Measurements from ENCODE around the gene TPK1.
"Not testable (repeated sequence)": the region's sequence is repeated elsewhere in the genome, so short reads cannot be mapped to it uniquely, and the experiment has no call there.

The TPK1 gene

GRCh38 chr7:144729226-144729625 lies 106.6 kb downstream of the TPK1 start:
- no peak overlapping the region for H3K27ac ChIP-seq
- TF ChIP-seq CTCF (IDR thresholded peaks at IDR 0.05), result no peak
- DNase-seq (ENCODE audit: low spot score), result no peak
- no peak overlapping the region for H3K4me3 ChIP-seq

DNA sequence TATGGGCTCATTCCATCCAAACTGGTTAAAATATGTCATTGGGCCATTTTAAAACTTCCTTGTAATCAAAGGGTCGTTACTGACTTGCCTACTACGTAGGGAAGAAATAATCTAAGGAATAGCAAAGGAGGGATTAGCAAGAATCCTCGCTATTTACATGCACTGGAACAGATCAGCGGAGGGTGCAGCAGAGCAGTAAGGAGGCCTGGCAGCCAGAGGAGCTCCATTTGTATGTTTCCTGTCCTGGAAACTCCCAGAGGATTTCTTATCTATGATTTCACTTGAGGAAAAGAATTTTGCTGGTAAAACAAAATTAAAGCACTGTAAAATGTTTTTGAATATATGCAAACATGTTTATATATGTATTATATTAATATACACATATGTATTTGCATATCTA lies 107.3 kb downstream of the TPK1 start:
- H3K27ac ChIP-seq, result no peak overlapping the region
- no peak for DNase-seq (ENCODE audit: low spot score)
- no peak for TF ChIP-seq CTCF (IDR thresholded peaks at IDR 0.05)
- H3K4me3 ChIP-seq, result no peak overlapping the region

DNA sequence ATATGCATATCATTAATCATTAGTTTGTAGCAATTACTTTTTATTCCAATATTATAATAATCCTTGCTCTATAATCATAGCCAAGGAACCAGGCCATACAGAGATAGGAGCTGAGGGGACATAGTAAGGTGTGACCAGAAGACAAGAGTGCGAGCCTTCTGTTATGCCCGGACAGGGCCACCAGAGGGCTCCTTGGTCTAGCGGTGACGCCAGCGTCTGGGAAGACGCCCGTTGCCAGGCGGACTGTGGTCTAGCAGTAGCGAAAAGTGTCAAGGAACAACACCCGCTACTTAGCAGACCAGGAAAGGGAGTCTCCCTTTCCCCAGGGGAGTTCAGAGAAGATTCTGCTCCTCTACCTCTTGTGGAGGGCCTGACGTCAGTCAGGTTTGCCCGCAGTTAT lies 109.0 kb downstream of the TPK1 start:
- DNase-seq (ENCODE audit: low spot score); H3K27ac ChIP-seq; H3K4me3 ChIP-seq: not testable (repeated sequence)

- Histone ChIP-seq H3K4me3 (no peak overlapping the region), H3K27ac (no peak overlapping the region)
- DNase-seq (ENCODE audit: low spot score), result no peak
- no peak for TF ChIP-seq CTCF (IDR thresholded peaks at IDR 0.05)
Observed at GRCh38 chr7:144725070-144725469, 110.8 kb downstream of the TPK1 start.

DNA sequence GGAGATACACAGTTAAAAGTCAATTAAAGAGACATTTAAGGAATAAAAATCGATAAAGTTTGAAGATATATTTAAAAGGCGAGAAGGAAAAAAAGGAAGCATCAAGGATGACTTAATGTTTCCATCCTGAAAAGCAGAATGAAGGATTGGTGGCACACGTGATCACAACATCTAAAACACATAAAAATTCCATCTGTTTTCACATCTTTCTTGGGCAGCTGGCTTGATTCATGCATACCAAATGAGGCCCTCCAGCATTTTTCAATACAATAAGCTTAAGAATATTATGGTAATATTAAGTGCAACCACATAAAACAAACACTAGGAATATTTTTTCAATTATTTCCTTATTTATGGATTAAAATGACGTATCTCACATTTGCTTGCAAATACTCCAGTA lies 112.6 kb downstream of the TPK1 start:
- Histone ChIP-seq H3K27ac (no peak overlapping the region), H3K4me3 (no peak overlapping the region)
- no peak for DNase-seq (ENCODE audit: low spot score)
- TF ChIP-seq CTCF (IDR thresholded peaks at IDR 0.05), result no peak

DNA sequence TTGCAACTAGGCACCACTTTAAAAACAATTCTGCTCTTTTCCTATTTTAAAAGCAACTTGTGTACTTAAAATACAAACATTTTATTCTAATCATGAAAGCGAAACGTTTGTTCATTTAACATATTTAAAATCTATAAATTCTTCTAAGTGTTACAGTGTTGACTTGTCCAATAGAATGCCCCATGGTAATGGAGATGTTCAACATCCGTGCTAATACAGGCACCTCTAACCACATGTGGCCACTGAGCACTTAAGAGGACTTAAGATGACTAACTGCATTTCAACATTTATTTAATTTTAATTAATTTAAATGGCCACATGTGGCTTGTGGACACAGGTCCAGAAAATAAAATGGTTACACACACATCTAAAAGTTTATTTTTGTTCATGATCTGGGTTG lies 115.1 kb downstream of the TPK1 start:
- H3K27ac ChIP-seq, result no peak overlapping the region

GRCh38 chr7:144720149-144720548 lies 115.7 kb downstream of the TPK1 start:
- Histone ChIP-seq H3K4me3 (no peak overlapping the region), H3K27ac (no peak overlapping the region)
- no peak for DNase-seq (ENCODE audit: low spot score)
- TF ChIP-seq CTCF (IDR thresholded peaks at IDR 0.05), result no peak

More for the DNA sequence above, 115.1 kb downstream of the TPK1 start:
- no peak for TF ChIP-seq CTCF (IDR thresholded peaks at IDR 0.05)
- DNase-seq (ENCODE audit: low spot score), result no peak
- H3K4me3 ChIP-seq, result no peak overlapping the region

- no peak for TF ChIP-seq CTCF (IDR thresholded peaks at IDR 0.05)
- Histone ChIP-seq H3K4me3 (no peak overlapping the region), H3K27ac (no peak overlapping the region)
- DNase-seq (ENCODE audit: low spot score), result no peak
Observed at GRCh38 chr7:144717720-144718119, 118.1 kb downstream of the TPK1 start.

All from coronary artery (tissue), 2 donors.